ENCODE measurements around the gene RALGAPB. TPM values are rescaled to one million over a fixed set of nuclear protein-coding genes. Genes with fewer than 3 reads are reported as not detected.

Gene RALGAPB
- total RNA-seq, 1 experiment from 2014 or later = 30.4 TPM

GRCh38 chr20:38624084-38624483 is 151.4 kb downstream of the RALGAPB start:
- no peak for TF ChIP-seq CTCF (conservative IDR thresholded peaks at IDR 0.05; ENCODE audit: low read depth, low read length)
- TF ChIP-seq EZH2 (IDR thresholded peaks at IDR 0.05; ENCODE audit: low read length, unreplicated experiment) = no peak
- TF ChIP-seq EZH2phosphoT487 (IDR thresholded peaks at IDR 0.05; ENCODE audit: borderline replicate concordance, low read length) = no peak
- BruUV-seq (replicated peaks) = no TSS peak
- DNase-seq = no peak
- no peak overlapping the region for H3K27ac ChIP-seq (ENCODE audit: low read length)
- H3K4me2 ChIP-seq (ENCODE audit: low read length) = no peak overlapping the region
- no peaks in the 10 kb centered on the region for H3K27me3 ChIP-seq (ENCODE audit: low read length)
- no peaks in the 10 kb centered on the region for H4K20me1 ChIP-seq (ENCODE audit: low read length)
- H3K9ac ChIP-seq (ENCODE audit: low read length) = no peak overlapping the region
- H3K4me1 ChIP-seq (ENCODE audit: insufficient read depth, low read length) = no peaks in the 10 kb centered on the region
- H2AFZ ChIP-seq (ENCODE audit: low read length) = no peak overlapping the region
- ChIA-PET CTCF (no interaction called here), POLR2A (ENCODE audit: unreplicated experiment) (no interaction called here)
- no peak for ATAC-seq
- H3K79me2 ChIP-seq (ENCODE audit: low read length) = no peaks in the 10 kb centered on the region
- intact Hi-C loops (cut with micrococcal nuclease) = no loop called here
- H3K9me2 ChIP-seq (replicated peaks; ENCODE audit: low read length) = no peaks in the 10 kb centered on the region
- no peaks in the 10 kb centered on the region for H3K9me3 ChIP-seq (ENCODE audit: low read length)
- H3K4me3 ChIP-seq (ENCODE audit: low read length) = no peak overlapping the region
- H3K36me3 ChIP-seq (ENCODE audit: low read depth, low read length) = no peaks in the 10 kb centered on the region
- H3F3A ChIP-seq (ENCODE audit: low read length, unreplicated experiment) = no peaks in the 10 kb centered on the region

- no peak for DNase-seq
- intact Hi-C loops (cut with micrococcal nuclease) = no loop called here
- Histone ChIP-seq H3K27me3 (ENCODE audit: low read length) (no peaks in the 10 kb centered on the region), H3K4me1 (ENCODE audit: insufficient read depth, low read length) (no peaks in the 10 kb centered on the region), H3F3A (ENCODE audit: low read length, unreplicated experiment) (no peaks in the 10 kb centered on the region), H3K27ac (ENCODE audit: low read length) (no peak overlapping the region), H3K4me2 (ENCODE audit: low read length) (no peak overlapping the region), H4K20me1 (ENCODE audit: low read length) (no peaks in the 10 kb centered on the region), H3K36me3 (ENCODE audit: low read depth, low read length) (no peaks in the 10 kb centered on the region), H3K9me2 (replicated peaks; ENCODE audit: low read length) (no peaks in the 10 kb centered on the region), H2AFZ (ENCODE audit: low read length) (no peak overlapping the region), H3K9ac (ENCODE audit: low read length) (no peak overlapping the region), H3K9me3 (ENCODE audit: low read length) (no peaks in the 10 kb centered on the region), H3K79me2 (ENCODE audit: low read length) (no peaks in the 10 kb centered on the region), H3K4me3 (ENCODE audit: low read length) (no peak overlapping the region)
- ATAC-seq = no peak
- TF ChIP-seq EZH2 (IDR thresholded peaks at IDR 0.05; ENCODE audit: low read length, unreplicated experiment) (no peak), EZH2phosphoT487 (IDR thresholded peaks at IDR 0.05; ENCODE audit: borderline replicate concordance, low read length) (no peak), CTCF (conservative IDR thresholded peaks at IDR 0.05; ENCODE audit: low read depth, low read length) (no peak)
- no TSS peak for BruUV-seq (replicated peaks)
- ChIA-PET CTCF (no interaction called here), POLR2A (ENCODE audit: unreplicated experiment) (no interaction called here)
Measured at GRCh38 chr20:38625896-38626295, 153.3 kb downstream of the RALGAPB start.

GRCh38 chr20:38626921-38627659 is 154.4 kb downstream of the RALGAPB start:
- no peak for DNase-seq
- ATAC-seq = no peak

More at GRCh38 chr20:38626921-38627659, 154.4 kb downstream of the RALGAPB start:
- TF ChIP-seq EZH2phosphoT487 (IDR thresholded peaks at IDR 0.05; ENCODE audit: borderline replicate concordance, low read length) = no peak
- H3K36me3 ChIP-seq (ENCODE audit: low read depth, low read length) = no peaks in the 10 kb centered on the region
- no peak overlapping the region for H3K4me3 ChIP-seq (ENCODE audit: low read length)
- no peak overlapping the region for H3K9ac ChIP-seq (ENCODE audit: low read length)
- intact Hi-C loops (cut with micrococcal nuclease) = no loop called here
- H2AFZ ChIP-seq (ENCODE audit: low read length) = no peak overlapping the region
- ChIA-PET CTCF (no interaction called here), POLR2A (ENCODE audit: unreplicated experiment) (no interaction called here)
- H3K4me1 ChIP-seq (ENCODE audit: insufficient read depth, low read length) = no peaks in the 10 kb centered on the region
- H3K79me2 ChIP-seq (ENCODE audit: low read length) = no peaks in the 10 kb centered on the region
- no peaks in the 10 kb centered on the region for H3K9me3 ChIP-seq (ENCODE audit: low read length)
- H3K4me2 ChIP-seq (ENCODE audit: low read length) = no peak overlapping the region
- H3F3A ChIP-seq (ENCODE audit: low read length, unreplicated experiment) = no peaks in the 10 kb centered on the region
- no TSS peak for BruUV-seq (replicated peaks)
- H4K20me1 ChIP-seq (ENCODE audit: low read length) = no peaks in the 10 kb centered on the region
- no peak overlapping the region for H3K27ac ChIP-seq (ENCODE audit: low read length)
- H3K9me2 ChIP-seq (replicated peaks; ENCODE audit: low read length) = no peaks in the 10 kb centered on the region
- no peaks in the 10 kb centered on the region for H3K27me3 ChIP-seq (ENCODE audit: low read length)

Small RNA genes lying within 50 kb of the gene (microRNA-seq; reads per million reads assigned to microRNA genes)
- not detected for gene MIR548O2 (ENCODE audit: unreplicated experiment)

Other genes starting within 250 kb of the RALGAPB start
- 0.44 and 0.86 TPM in 2 replicates for gene KIAA1755, start 212.1 kb upstream of the RALGAPB start, total RNA-seq (2014; rRNA removed)
- not detected in 2 replicates for gene BPI, start 168.7 kb upstream of the RALGAPB start, total RNA-seq (2014; rRNA removed)
- not detected in 2 replicates for gene LBP, start 126.4 kb upstream of the RALGAPB start, total RNA-seq (2014; rRNA removed)
- gene SNHG17, start 37.5 kb upstream of the RALGAPB start, total RNA-seq (2014; rRNA removed) = 52.0 and 62.0 TPM in 2 replicates
- gene ADIG, start 108.4 kb downstream of the RALGAPB start, total RNA-seq (2014; rRNA removed) = not detected in 2 replicates
- not detected in 2 replicates for gene ARHGAP40, start 129.0 kb downstream of the RALGAPB start, total RNA-seq (2014; rRNA removed)